ENCODE results near the gene CIRBP. TPM values are rescaled to one million over a fixed set of nuclear protein-coding genes. Genes with fewer than 3 reads are reported as not detected.

CIRBP gene
- total and polyA plus RNA-seq, 7 donors = 129 to 1,004 (median 602) TPM

GRCh38 chr19:1292419-1293151 is 23.5 kb downstream of the CIRBP start:
- intact Hi-C loops (cut with DNase I) = no loop called here
- WGBS, 2 donors = 80 to 85% methylated on average over 17 of the region's 17 CpGs
- DNase-seq = no peak
- H3K4me1 ChIP-seq = peaks cover 0 to 11% (median 8%) of the 10 kb centered on the region in 4 donors
- no peaks in the 10 kb centered on the region for H3K9me3 ChIP-seq
- no peak overlapping the region for H3K4me3 ChIP-seq
- H3K36me3 ChIP-seq = no peaks in the 10 kb centered on the region
- H3K27me3 ChIP-seq = peaks cover 18 to 89% (median 78%) of the 10 kb centered on the region in 3 donors
- H3K27ac ChIP-seq = no peak overlapping the region
- TF ChIP-seq EP300 (IDR thresholded peaks at IDR 0.05) (no peak), POLR2A (IDR thresholded peaks at IDR 0.05) (no peak), CTCF (IDR thresholded peaks at IDR 0.05) (no peak), POLR2AphosphoS5 (IDR thresholded peaks at IDR 0.05) (no peak)

- Histone ChIP-seq H3K4me1 (peaks cover 0 to 11% (median 8%) of the 10 kb centered on the region in 4 donors), H3K4me3 (no peak overlapping the region), H3K36me3 (no peaks in the 10 kb centered on the region), H3K27ac (no peak overlapping the region), H3K9me3 (no peaks in the 10 kb centered on the region), H3K27me3 (peaks cover 12 to 75% (median 69%) of the 10 kb centered on the region in 3 donors)
- TF ChIP-seq POLR2AphosphoS5 (IDR thresholded peaks at IDR 0.05) = no peak
- TF ChIP-seq POLR2A (IDR thresholded peaks at IDR 0.05) = no peak
- no peak for TF ChIP-seq EP300 (IDR thresholded peaks at IDR 0.05)
- TF ChIP-seq CTCF (IDR thresholded peaks at IDR 0.05) = no peak
- no peak for DNase-seq
- intact Hi-C loops (cut with DNase I) = no loop called here
- WGBS, 2 donors = 82 to 88% methylated on average over 35 of the region's 35 CpGs
Observed at GRCh38 chr19:1293782-1294604, 24.9 kb downstream of the CIRBP start.

GRCh38 chr19:1294688-1295087 is 25.6 kb downstream of the CIRBP start:
- 77 to 82% methylated on average over 14 of the region's 14 CpGs for WGBS, 2 donors
- intact Hi-C loops (cut with DNase I) = no loop called here
- Histone ChIP-seq H3K36me3 (no peaks in the 10 kb centered on the region), H3K4me3 (no peak overlapping the region), H3K4me1 (peaks cover 0 to 11% (median 8%) of the 10 kb centered on the region in 4 donors), H3K9me3 (no peaks in the 10 kb centered on the region), H3K27me3 (peaks cover 9 to 68% (median 63%) of the 10 kb centered on the region in 3 donors), H3K27ac (no peak overlapping the region)
- TF ChIP-seq POLR2A (IDR thresholded peaks at IDR 0.05) (no peak), EP300 (IDR thresholded peaks at IDR 0.05) (no peak), CTCF (IDR thresholded peaks at IDR 0.05) (no peak), POLR2AphosphoS5 (IDR thresholded peaks at IDR 0.05) (no peak)
- no peak for DNase-seq

- TF ChIP-seq CTCF (IDR thresholded peaks at IDR 0.05) (no peak), EP300 (IDR thresholded peaks at IDR 0.05) (no peak), POLR2AphosphoS5 (IDR thresholded peaks at IDR 0.05) (no peak), POLR2A (IDR thresholded peaks at IDR 0.05) (no peak)
- Histone ChIP-seq H3K9me3 (no peaks in the 10 kb centered on the region), H3K4me1 (peaks cover 0 to 11% (median 8%) of the 10 kb centered on the region in 4 donors), H3K4me3 (peak overlapping the region in 1 of 4 donors; percentile 7), H3K27me3 (peaks cover 9 to 61% (median 56%) of the 10 kb centered on the region in 3 donors), H3K36me3 (no peaks in the 10 kb centered on the region), H3K27ac (no peak overlapping the region)
- DNase-seq = no peak
- 34 to 69% methylated on average over 82 of the region's 82 CpGs for WGBS, 2 donors
- intact Hi-C loops (cut with DNase I) = no loop called here
Observed at GRCh38 chr19:1295169-1296012, 26.3 kb downstream of the CIRBP start.
